ENCODE data around the gene DOP1A. TPM values are rescaled to one million over a fixed set of nuclear protein-coding genes. Genes with fewer than 3 reads are reported as not detected.

Gene DOP1A
- polyA plus RNA-seq, 1 of the 3 experiments (the other 2 are of a cell fraction): 3.4 TPM

DNA sequence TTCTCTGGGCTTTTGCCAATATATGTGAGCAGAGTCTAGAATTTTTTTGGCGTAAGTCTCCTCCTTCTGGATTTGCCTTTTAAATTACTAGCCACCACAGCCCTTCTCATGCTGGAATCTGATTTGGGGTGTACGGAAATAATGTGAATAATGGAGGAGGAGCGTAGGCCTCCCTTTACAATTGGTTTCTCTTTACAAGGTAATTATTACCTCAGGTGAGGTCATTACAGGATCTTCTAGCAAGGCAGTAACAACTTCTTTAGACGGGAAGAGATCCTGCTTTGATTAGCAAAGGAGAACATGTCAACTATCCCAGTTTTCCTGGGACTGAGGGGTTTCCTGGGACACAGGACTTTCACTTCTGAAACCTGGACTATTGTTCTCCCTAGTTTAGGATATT, 134.6 kb downstream of the DOP1A start (continued):
- TF ChIP-seq, protein P1, sequence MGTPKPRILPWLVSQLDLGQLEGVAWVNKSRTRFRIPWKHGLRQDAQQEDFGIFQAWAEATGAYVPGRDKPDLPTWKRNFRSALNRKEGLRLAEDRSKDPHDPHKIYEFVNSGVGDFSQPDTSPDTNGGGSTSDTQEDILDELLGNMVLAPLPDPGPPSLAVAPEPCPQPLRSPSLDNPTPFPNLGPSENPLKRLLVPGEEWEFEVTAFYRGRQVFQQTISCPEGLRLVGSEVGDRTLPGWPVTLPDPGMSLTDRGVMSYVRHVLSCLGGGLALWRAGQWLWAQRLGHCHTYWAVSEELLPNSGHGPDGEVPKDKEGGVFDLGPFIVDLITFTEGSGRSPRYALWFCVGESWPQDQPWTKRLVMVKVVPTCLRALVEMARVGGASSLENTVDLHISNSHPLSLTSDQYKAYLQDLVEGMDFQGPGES (IDR thresholded peaks at IDR 0.05; ENCODE audit: low read depth, low read length): no peak

- Histone ChIP-seq H3K9me2 (no peaks in the 10 kb centered on the region), H2AFZ (ENCODE audit: low read depth) (peak overlapping the region; percentile 52; the same call in 1 of the 2 replicates), H3K4me1 (ENCODE audit: control insufficient read depth in 1 of 2, insufficient read depth in 2 of 2, low read depth in 1 of 2, low read length in 1 of 2) (peaks cover 6 to 9% of the 10 kb centered on the region in 2 experiments; a peak in 3 of 4 replicates), H3K4me3 (ENCODE audit: low read depth in 2 of 2, low read length in 1 of 2) (peak overlapping the region in 1 of 2 experiments; percentile 16; a peak in 1 of 4 replicates), H4K20me1 (ENCODE audit: insufficient read depth) (no peaks in the 10 kb centered on the region), H3K9ac (peak overlapping the region; percentile 27; the same call in 1 of the 2 replicates), H3K36me3 (replicated peaks in 1 of 2; ENCODE audit: control insufficient read depth in 1 of 2, insufficient read depth in 2 of 2, low read length in 1 of 2) (peaks cover 3 to 5% of the 10 kb centered on the region in 2 experiments), H3K4me2 (peak overlapping the region; percentile 24; the same call in 1 of the 2 replicates), H3K79me2 (ENCODE audit: insufficient read depth) (no peaks in the 10 kb centered on the region), H3K27me3 (ENCODE audit: insufficient read depth) (no peaks in the 10 kb centered on the region), H3K9me3 (no peaks in the 10 kb centered on the region), H3F3A (replicated peaks; ENCODE audit: insufficient read depth) (no peaks in the 10 kb centered on the region), H3K27ac (ENCODE audit: low read depth in 2 of 2, low read length in 1 of 2) (peak overlapping the region; percentile 64 to 72)
- CTCF ChIA-PET: interaction anchor here (0.6 to 13.0 kb wide), 41 partner anchors 8 to 1099 kb away, joined by 3 to 328 read pairs (median 3); partner anchors contain the start of genes DOP1A, PGM3, PRSS35 and RWDD2A
- peak; percentile 51 for DNase-seq
- POLR2A ChIA-PET: interaction anchor here (0.7 to 1.7 kb wide), 2 partner anchors 148 to 150 kb away, joined by 5 to 8 read pairs; partner anchors contain the start of genes DOP1A and UBE3D
- 25% methylated on average over 7 of the region's 7 CpGs for WGBS (ENCODE audit: low lambda C conversion rate)
- TF ChIP-seq YY1 (IDR thresholded peaks at IDR 0.05; ENCODE audit: low read depth): 0 out of 2 replicates have a peak, but pooled peaks have one; percentile 29
- TF ChIP-seq RFX5 (IDR thresholded peaks at IDR 0.05; ENCODE audit: low read length): no peak
- 0 out of 2 replicates have a peak, but pooled peaks have one; percentile 23 for TF ChIP-seq MAX (IDR thresholded peaks at IDR 0.05; ENCODE audit: low read depth)
- TF ChIP-seq NRF1 (IDR thresholded peaks at IDR 0.05; ENCODE audit: low read depth, low read length): no peak
- no peak for TF ChIP-seq EZH2phosphoT487 (IDR thresholded peaks at IDR 0.05; ENCODE audit: borderline replicate concordance, low read depth)
- TF ChIP-seq JUND (IDR thresholded peaks at IDR 0.05): no peak
- TF ChIP-seq USF2 (IDR thresholded peaks at IDR 0.05; ENCODE audit: borderline replicate concordance, low read depth, low read length): no peak
- no peak for TF ChIP-seq RXRA (IDR thresholded peaks at IDR 0.05; ENCODE audit: borderline replicate concordance, low read depth)
- no peak for TF ChIP-seq MEF2A (IDR thresholded peaks at IDR 0.05; ENCODE audit: borderline replicate concordance, low read depth)
- TF ChIP-seq EP300 (IDR thresholded peaks at IDR 0.05; ENCODE audit: borderline replicate concordance in 1 of 2, low read depth in 1 of 2, low read length in 1 of 2): no peak
- TF ChIP-seq, protein P1 (IDR thresholded peaks at IDR 0.05; ENCODE audit: low read depth, low read length): no peak
- TF ChIP-seq RAD21 (IDR thresholded peaks at IDR 0.05; ENCODE audit: low read length): peak; percentile 88
- 0 out of 2 replicates have a peak, but pooled peaks have one; percentile 46 for TF ChIP-seq MXI1 (IDR thresholded peaks at IDR 0.05; ENCODE audit: low read depth, low read length)
- no peak for TF ChIP-seq TEAD4 (IDR thresholded peaks at IDR 0.05; ENCODE audit: borderline replicate concordance, insufficient read depth)
- TF ChIP-seq FOXM1 (IDR thresholded peaks at IDR 0.05; ENCODE audit: low read depth): no peak
- TF ChIP-seq PBX3 (IDR thresholded peaks at IDR 0.05): no peak
- 0 out of 2 replicates have a peak, but pooled peaks have one; percentile 34 for TF ChIP-seq SIN3A (IDR thresholded peaks at IDR 0.05; ENCODE audit: borderline replicate concordance, low read depth, low read length)
- TF ChIP-seq, protein P2, sequence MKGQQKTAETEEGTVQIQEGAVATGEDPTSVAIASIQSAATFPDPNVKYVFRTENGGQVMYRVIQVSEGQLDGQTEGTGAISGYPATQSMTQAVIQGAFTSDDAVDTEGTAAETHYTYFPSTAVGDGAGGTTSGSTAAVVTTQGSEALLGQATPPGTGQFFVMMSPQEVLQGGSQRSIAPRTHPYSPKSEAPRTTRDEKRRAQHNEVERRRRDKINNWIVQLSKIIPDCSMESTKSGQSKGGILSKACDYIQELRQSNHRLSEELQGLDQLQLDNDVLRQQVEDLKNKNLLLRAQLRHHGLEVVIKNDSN (IDR thresholded peaks at IDR 0.05; ENCODE audit: borderline replicate concordance, low read depth): no peak
- TF ChIP-seq SMC3 (IDR thresholded peaks at IDR 0.05; ENCODE audit: low read depth, low read length): peak; percentile 89
- peak; percentile 71 for TF ChIP-seq RCOR1 (IDR thresholded peaks at IDR 0.05; ENCODE audit: low read length)
- no peak for TF ChIP-seq TAF1 (IDR thresholded peaks at IDR 0.05; ENCODE audit: borderline replicate concordance, low read depth, low read length)
- no peak for TF ChIP-seq GATA2 (CRISPR knock-in tag; IDR thresholded peaks at IDR 0.05)
- TF ChIP-seq FOXJ3 (CRISPR knock-in tag; IDR thresholded peaks at IDR 0.05): no peak
Measured at GRCh38 chr6:83215131-83216047, 147.9 kb downstream of the DOP1A start.

Data from SK-N-SH (cell line).